HG02763 (cell line): ENCODE data around the gene DYRK1B.
A peak's percentile ranks its signal among the peaks of the same experiment; 100 is the strongest.
"Not testable (repeated sequence)": the region's sequence is repeated elsewhere in the genome, so short reads cannot be mapped to it uniquely, and the experiment has no call there.

ENCODE experiments used
- ATAC-seq: cut with Tn5 transposase; IDR thresholded peaks from one replicate; pipeline ENCODE4 v1.9.1; 2021; ENCODE audit warnings: mild to moderate bottlenecking, moderate library complexity; ENCODE audit not compliant: unreplicated experiment

Gene DYRK1B

GRCh38 chr19:39814111-39814510 lies 19.9 kb downstream of the DYRK1B start:
- not testable (repeated sequence) for ATAC-seq

- ATAC-seq = no peak
Observed at GRCh38 chr19:39813264-39813993, 20.5 kb downstream of the DYRK1B start.

DNA sequence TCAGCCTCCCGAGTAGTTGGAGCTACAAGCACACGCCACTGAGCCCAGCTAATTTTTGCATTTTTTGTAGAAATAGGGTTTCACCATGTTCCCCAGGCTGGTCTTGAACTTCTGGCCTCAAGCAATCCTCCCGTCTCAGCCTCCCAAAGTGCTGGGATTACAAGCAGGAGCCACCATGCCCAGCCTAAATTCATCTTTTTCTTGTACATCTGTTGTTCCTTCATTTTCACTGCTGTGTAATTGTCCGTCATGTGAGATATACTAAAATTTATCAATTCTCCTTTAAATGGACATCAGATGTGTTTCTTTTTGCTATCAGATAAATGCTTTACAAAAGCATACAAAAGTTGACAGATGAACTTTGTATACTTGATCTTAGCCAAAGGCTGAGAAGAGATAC lies 22.9 kb downstream of the DYRK1B start:
- no peak for ATAC-seq

DNA sequence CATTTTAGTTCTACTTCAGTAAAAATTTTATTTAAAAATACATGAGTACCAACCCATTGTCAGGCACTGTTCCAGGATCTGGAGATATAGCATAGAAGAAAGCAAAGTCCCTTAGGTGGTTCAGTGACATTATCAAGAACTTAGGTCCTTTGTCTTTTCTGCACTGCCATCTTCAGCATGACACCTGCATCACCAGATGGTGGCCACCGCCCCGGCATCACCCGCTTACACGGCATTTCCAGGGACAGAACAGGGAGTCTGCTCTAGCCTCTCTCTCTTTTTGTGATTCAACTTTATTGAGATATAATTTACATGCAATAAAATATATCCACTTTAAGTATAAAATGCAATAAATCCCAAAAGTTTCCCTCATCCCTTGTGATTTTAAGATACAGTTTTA lies 23.5 kb downstream of the DYRK1B start:
- ATAC-seq = no peak

GRCh38 chr19:39809368-39809767 lies 24.6 kb downstream of the DYRK1B start:
- ATAC-seq = no peak

- not testable (repeated sequence) for ATAC-seq
Observed at GRCh38 chr19:39808688-39809087, 25.3 kb downstream of the DYRK1B start.

DNA sequence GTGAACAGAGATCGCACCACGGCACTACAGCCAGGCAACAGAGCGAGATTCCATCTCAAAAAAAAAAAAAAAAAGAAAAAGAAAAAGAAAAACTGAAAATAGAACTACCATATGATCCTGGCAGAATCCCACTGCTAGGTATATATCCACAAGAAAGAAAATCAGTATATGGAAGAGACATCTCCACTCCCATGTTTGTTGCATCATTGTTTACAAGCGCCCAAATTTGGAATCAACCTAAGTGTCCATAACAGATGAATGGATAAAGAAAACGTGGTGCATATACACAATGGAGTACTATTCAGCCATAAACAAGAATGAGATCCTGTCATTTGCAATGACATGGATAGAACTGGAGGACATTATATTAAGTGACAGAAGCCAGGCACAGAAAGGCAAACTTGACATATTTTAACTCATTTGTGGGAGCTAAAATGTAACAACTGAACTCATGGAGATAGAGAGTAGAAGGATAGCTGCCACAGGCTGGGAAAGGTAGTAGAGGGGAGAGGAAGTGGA lies 26.1 kb downstream of the DYRK1B start:
- ATAC-seq = no peak

- ATAC-seq = no peak
Observed at GRCh38 chr19:39805104-39805503, 28.9 kb downstream of the DYRK1B start.

- ATAC-seq = no peak
Observed at GRCh38 chr19:39802958-39803357, 31.0 kb downstream of the DYRK1B start.

DNA sequence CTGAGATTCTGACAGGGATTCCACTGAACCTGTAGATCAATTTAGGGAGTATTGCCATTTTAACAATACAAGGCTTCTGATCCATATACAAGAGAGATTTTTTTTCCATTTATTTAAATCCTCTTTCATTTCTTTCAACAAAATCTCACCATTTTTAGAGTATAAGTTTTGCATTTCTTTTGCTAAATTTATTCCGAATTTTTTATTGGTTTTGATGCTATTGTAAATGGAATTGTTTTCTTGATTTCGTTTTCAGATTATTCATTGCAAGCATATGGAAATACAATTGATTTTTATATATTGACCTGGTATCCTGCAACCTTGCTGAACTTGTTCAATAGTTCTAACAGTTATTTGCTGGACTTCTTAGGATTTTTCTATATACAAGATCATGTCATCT lies 36.9 kb downstream of the DYRK1B start:
- ATAC-seq = no peak

GRCh38 chr19:39796000-39796498 lies 37.9 kb downstream of the DYRK1B start:
- no peak for ATAC-seq

- ATAC-seq = no peak
Observed at GRCh38 chr19:39795001-39795400, 39.0 kb downstream of the DYRK1B start.

DNA sequence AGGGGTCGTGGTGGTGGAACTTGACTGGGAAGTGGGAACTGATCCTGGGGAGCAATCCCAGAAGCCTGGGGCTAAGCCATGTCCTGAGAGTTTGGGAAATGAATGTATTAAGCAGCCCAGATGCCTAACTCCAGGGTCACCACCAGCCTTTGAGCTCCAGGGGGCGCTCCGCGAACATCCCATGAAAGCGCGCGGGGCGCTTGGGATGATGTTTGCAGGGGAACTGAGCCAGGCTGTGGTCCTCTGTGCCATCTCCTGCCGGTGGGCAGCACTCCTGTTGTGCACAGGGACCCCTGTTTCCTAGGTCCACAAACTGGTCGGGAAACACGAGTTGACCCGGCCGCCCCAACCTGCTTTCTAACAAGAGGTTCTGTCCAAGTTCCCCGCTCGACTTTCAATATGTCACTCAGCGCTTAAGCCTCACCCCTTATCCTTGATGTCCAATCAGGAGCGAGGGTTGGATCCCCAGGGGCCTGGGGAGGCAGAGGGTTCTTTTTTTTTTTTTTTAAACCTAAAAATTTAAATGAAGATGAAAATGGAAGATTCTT lies 40.9 kb downstream of the DYRK1B start:
- peak; percentile 60 for ATAC-seq

DNA sequence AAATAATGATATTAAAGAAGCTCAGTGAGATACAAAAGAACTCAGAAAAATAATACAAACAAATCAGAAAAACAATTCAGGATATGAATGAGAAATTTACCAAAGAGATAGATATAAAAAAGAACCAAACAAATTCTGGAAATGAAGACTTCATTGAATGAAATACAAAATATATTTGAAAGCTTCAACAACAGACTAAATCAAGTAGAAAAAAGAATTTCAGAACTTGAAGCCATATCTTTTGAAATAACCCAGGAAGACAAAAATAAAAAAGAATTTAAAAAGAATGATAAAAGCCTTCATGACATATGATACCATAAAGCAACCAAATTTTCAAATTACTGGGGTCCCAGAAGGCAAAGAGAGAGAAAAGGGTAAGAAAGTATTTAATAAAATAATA lies 45.7 kb downstream of the DYRK1B start:
- no peak for ATAC-seq

DNA sequence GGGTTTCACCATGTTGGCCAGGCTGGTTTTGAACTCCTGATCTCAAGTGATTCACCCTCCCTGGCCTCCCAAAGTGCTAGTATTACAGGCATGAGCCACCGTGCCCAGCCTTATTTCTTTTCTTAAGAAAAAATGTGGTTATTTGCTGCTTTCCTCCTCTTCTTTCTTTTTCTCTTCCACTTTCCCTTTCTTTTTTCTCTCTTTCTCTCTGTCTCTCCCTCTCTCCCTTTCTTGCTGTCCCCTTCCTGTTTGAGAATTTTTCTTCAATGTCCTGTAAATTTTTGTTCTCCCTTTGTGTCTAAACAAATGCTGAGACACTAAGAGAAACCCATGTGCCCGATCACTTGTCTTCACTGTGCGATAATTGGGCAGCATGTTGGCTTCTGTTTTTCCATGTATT lies 53.1 kb downstream of the DYRK1B start:
- no peak for ATAC-seq

GRCh38 chr19:39778763-39779162 lies 55.2 kb downstream of the DYRK1B start, which contains the start of gene LEUTX:
TSS of gene LEUTX (plus strand) at chr19:39778854. CDS start at chr19:39778921, 67 bp downstream.
- ATAC-seq = no peak
